Peyer's patch (tissue), 4 donors: ENCODE measurements around the gene SRGAP2B. TPM values are rescaled to one million over a fixed set of nuclear protein-coding genes. Genes with fewer than 3 reads are reported as not detected.
"Not testable (repeated sequence)": the region's sequence is repeated elsewhere in the genome, so short reads cannot be mapped to it uniquely, and the experiment has no call there.

Source experiments
- DNase-seq, 3 donors: peaks; one replicate each; pipeline ENCODE4 v3.0.0-alpha.2; 2017 to 2019
- H3K27ac ChIP-seq, 4 donors: fragments of 200-600 bp; sonication (generic); one replicate each; pipeline ENCODE4 v1.5.1; 2016 to 2019
- H3K27me3 ChIP-seq, 2 donors: fragments of 200-600 bp; sonication (generic); one replicate each; pipeline ENCODE4 v1.5.1; 2019
- H3K36me3 ChIP-seq, 3 donors: fragments of 200-600 bp; sonication (generic); one replicate each; pipeline ENCODE4 v1.5.1; 2016 to 2019
- H3K4me1 ChIP-seq, 4 donors: fragments of 200-600 bp; sonication (generic); one replicate each; pipeline ENCODE4 v1.5.1; 2016 to 2019
- H3K4me3 ChIP-seq, 4 donors: fragments of 200-600 bp; sonication (generic); 1 replicate in 3 of 4; 2 replicates in 1 of 4; pipeline ENCODE4 v1.5.1; 2016 to 2019; ENCODE audit warnings: mild to moderate bottlenecking in 1 of 4
- H3K9me3 ChIP-seq, 4 donors: fragments of 200-600 bp; sonication (generic); one replicate each; pipeline ENCODE4 v1.5.1; 2016 to 2019; ENCODE audit warnings: mild to moderate bottlenecking in 1 of 4
- total RNA-seq, 4 donors: library from RNA; depleted of rRNA; stranded (reverse); fragments of >200 nt; gene quantifications; one replicate each; pipeline ENCODE4 v1.1.0, GENCODE V29; 2016

SRGAP2B gene
- total RNA-seq, 4 donors from 2014 or later = 2.5 to 31.4 (median 5.8) TPM

GRCh38 chr1:145066486-145066885 lies 28.6 kb downstream of the SRGAP2B start:
- not testable (repeated sequence) for H3K4me3 ChIP-seq, H3K27ac ChIP-seq, DNase-seq, H3K9me3 ChIP-seq, H3K27me3 ChIP-seq, H3K36me3 ChIP-seq, H3K4me1 ChIP-seq

GRCh38 chr1:145065194-145065826 lies 29.8 kb downstream of the SRGAP2B start:
- H3K4me1 ChIP-seq, H3K27me3 ChIP-seq, H3K27ac ChIP-seq, DNase-seq, H3K9me3 ChIP-seq, H3K36me3 ChIP-seq, H3K4me3 ChIP-seq: not testable (repeated sequence)

DNA sequence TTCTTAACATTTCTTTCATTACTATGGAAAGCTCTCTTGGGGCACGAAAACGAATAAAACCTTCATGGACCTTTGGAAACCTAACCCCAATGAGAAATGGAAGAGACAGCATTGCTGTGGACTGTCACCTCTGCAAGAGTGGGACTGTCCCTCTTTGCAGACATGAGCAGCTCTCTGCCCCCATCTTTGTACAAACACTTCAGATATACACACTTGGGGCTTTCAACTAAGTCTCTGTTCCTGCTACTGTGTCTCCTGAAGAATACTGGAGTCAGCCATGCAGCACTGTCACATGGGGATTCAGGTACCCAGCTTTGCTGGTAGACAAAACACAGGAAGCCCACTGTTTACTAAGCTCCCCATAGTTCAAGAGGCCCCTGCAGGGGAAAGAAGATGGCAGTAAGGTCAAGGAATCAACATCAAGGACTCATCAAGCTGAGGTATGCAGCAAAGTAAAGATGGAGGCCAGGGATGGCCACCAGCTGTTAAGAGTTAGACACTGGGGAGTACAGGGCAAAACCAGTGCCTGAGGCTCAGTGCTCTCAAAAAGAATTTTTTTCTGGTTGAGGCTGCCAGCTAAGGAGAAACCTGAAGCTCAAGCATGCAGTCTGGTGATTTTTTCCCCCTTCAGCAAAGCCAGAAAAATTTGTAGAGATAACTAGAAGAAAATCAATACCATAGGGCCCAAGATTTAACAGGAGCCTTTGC lies 31.0 kb downstream of the SRGAP2B start:
- DNase-seq, H3K27ac ChIP-seq, H3K36me3 ChIP-seq, H3K9me3 ChIP-seq, H3K4me3 ChIP-seq, H3K27me3 ChIP-seq, H3K4me1 ChIP-seq: not testable (repeated sequence)

DNA sequence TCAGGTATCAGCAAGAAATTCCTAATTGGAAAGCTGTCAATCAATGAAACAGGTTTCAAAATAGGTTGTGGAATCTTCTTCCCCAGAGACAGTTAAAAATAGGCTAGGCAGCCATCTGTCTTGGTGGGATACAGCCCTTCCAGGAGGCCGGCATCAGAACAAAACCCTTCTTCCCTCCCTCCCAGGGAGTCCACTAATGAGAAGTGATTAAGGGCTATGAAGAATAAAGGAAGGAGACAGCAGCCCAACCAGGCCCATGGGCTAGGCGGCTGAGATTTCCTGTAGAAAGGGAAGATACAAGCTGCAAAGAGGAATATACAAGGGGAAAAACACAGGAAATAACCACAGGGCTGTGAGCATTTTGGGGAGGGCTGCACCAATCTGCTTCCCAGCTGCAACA lies 31.8 kb downstream of the SRGAP2B start:
- H3K4me1 ChIP-seq, H3K9me3 ChIP-seq: not testable (repeated sequence)

DNA sequence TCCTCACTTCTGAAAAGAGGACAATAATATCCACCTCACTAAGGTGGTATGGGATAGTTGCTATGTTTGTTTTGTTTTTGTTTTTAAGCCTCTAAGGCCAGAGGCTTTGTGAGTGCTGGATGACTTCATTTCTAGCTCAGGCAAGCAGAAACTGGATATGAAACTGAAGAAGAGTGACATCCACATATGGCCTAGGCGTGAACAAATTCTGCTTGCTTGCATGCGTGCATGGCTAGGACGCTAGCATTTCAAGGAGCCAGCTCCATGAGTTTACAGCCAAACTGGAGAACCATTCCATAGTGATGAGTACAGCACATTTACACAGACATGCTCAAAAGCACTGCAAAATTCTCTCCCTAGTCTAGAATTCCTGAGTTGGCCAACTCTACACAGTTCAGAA lies 36.9 kb downstream of the SRGAP2B start:
- not testable (repeated sequence) for H3K9me3 ChIP-seq, DNase-seq, H3K27me3 ChIP-seq, H3K4me1 ChIP-seq, H3K4me3 ChIP-seq, H3K27ac ChIP-seq, H3K36me3 ChIP-seq

More for the DNA sequence above, 31.8 kb downstream of the SRGAP2B start:
- H3K27me3 ChIP-seq, H3K36me3 ChIP-seq, DNase-seq, H3K4me3 ChIP-seq, H3K27ac ChIP-seq: not testable (repeated sequence)

DNA sequence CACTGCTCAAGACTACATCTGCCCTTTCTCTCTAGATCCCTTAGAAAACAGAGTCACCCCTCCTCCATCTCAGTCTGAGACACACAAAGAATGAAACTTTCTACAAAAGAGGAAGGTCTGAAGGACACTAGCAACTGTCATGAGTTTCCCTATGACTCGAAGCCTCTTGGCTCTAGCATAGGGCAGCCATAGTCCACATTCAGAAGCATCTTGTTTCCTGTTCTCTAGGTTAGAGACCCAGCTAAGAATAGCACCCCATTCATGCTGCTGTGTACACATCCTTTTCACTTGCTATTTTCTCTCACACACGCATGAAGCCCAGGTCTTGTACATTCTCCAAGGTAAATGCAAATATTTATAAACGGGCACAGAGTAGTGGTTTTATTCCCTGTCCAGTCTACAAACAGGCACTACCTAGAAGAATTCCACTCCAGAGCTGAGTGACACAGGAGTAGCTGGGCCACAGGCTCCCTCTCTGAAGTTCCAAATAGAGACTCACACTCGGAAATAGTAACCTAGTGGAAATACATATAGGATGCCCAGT lies 39.8 kb downstream of the SRGAP2B start:
- H3K4me1 ChIP-seq, H3K27me3 ChIP-seq, H3K27ac ChIP-seq, H3K9me3 ChIP-seq, H3K36me3 ChIP-seq, H3K4me3 ChIP-seq, DNase-seq: not testable (repeated sequence)

DNA sequence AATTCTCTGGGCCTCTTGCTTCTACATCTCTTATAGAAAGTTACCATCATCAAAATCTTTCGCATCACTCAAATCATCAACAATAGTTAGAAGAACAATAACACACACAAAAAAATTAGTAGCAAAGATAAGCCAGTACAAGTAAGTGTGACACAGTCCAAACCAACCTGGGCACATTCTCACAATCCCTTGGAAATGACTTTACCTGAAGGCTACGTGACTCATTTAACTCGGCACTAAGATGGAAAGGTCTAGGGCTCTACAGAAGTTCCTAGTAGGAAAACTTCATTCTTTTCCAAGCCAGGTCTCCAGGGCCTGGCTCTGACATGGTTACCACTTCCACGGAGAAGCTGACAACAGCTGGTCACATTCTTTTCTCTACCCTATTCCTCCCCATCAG lies 41.7 kb downstream of the SRGAP2B start:
- H3K4me3 ChIP-seq, H3K27ac ChIP-seq, DNase-seq, H3K9me3 ChIP-seq, H3K27me3 ChIP-seq, H3K4me1 ChIP-seq, H3K36me3 ChIP-seq: not testable (repeated sequence)

GRCh38 chr1:145052019-145052776 lies 42.9 kb downstream of the SRGAP2B start:
- DNase-seq, H3K27me3 ChIP-seq, H3K27ac ChIP-seq: not testable (repeated sequence)

GRCh38 chr1:145048181-145048856 lies 46.8 kb downstream of the SRGAP2B start:
- DNase-seq, H3K4me3 ChIP-seq, H3K27ac ChIP-seq, H3K27me3 ChIP-seq, H3K36me3 ChIP-seq, H3K9me3 ChIP-seq, H3K4me1 ChIP-seq: not testable (repeated sequence)

More at GRCh38 chr1:145052019-145052776, 42.9 kb downstream of the SRGAP2B start:
- not testable (repeated sequence) for H3K36me3 ChIP-seq, H3K4me1 ChIP-seq, H3K4me3 ChIP-seq, H3K9me3 ChIP-seq

DNA sequence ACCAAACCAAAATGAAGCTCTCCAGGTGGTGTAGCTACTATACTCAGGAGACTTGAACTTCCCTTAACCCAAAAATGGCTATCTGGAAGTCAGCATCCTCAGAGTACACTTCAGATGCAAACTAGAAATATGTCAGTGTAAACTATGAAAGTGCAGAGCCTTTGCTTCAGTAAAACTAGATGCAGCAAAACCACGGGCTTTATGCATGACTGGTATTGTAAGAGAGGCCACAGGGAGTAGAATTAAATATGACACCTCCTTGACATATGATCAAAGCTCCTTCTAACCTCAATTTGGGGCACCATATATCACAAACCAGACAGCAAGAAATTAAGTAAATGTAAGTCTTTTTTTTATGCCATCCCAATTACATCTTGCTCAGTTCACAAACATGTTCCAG lies 47.6 kb downstream of the SRGAP2B start:
- H3K36me3 ChIP-seq, DNase-seq, H3K4me3 ChIP-seq, H3K4me1 ChIP-seq, H3K27me3 ChIP-seq, H3K9me3 ChIP-seq, H3K27ac ChIP-seq: not testable (repeated sequence)

DNA sequence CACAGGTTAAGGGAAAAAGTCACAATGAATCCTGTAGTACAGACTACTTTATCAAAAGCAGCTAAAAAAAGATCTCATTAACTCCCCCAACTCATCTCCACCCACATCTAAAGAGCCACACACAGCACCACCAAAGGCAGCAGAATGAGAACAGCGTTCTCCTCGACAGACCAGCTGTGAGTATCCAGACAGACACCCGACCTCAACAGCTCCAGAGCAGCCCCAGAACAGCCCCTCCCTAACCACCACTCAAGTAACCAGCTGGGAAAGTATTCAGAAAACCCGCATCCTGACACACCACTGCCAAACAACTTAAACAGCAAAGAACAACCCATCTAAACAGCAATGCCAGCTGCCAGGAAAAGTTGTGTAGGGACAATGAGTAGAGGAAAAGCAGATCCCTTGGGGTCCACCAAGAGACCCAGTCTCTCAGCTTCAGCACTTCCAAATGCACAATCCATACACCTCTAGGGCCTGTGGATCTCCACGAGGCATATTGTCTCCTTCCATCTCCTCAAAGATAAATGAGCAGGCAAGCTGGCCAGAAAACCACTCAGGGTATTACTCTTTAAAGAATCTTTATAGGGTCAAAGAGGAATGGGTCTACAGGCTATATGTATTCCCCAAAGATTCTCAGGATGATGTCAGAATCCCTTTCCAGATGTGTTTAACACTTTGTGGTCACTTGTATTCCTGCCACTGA lies 49.4 kb downstream of the SRGAP2B start:
- not testable (repeated sequence) for H3K36me3 ChIP-seq, H3K9me3 ChIP-seq, H3K4me3 ChIP-seq, DNase-seq, H3K27me3 ChIP-seq, H3K27ac ChIP-seq, H3K4me1 ChIP-seq

DNA sequence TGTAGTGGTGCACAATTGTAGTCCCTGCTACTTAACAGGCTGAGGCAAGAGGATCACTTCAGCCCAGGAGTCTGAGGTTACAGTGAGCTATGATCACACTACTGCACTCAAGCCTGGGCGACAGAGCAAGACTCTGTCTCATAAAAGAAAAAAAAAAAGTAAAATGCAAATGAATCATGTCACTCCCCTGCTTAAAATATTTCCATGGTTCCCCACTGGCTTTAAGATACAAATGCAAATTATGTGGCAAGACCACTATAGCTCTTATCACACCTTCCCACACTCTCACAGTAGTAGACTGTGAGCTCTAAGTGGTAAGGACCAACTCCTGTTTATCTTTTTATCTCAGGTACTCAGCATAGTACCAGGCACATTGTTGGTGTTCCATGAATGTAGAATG lies 53.6 kb downstream of the SRGAP2B start:
- H3K4me3 ChIP-seq, H3K36me3 ChIP-seq, H3K4me1 ChIP-seq, H3K9me3 ChIP-seq, H3K27me3 ChIP-seq, H3K27ac ChIP-seq: not testable (repeated sequence)
- peak in 1 of 3 donors; percentile 13 for DNase-seq

DNA sequence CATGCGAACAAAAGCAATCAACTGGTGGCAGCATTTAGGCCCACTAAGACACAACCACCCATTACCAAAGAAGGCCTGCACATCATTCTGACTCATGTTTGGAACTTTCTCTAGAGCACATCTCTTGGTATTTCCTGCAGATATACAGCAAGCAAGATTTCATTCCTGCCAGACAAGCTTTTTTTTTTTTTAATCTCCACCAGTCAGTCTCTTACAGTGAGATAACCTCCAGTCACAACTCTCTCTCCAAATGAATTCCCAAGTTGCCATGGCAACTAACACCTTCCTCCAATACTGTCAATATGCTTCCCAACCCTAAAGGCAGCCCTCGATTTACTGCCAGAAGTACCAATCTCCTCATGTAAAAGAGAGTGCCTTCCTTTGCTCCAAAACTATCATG lies 59.1 kb downstream of the SRGAP2B start:
- H3K4me1 ChIP-seq, H3K36me3 ChIP-seq, DNase-seq, H3K4me3 ChIP-seq, H3K27ac ChIP-seq, H3K9me3 ChIP-seq, H3K27me3 ChIP-seq: not testable (repeated sequence)

GRCh38 chr1:145033523-145033922 lies 61.6 kb downstream of the SRGAP2B start:
- H3K27me3 ChIP-seq, DNase-seq, H3K9me3 ChIP-seq, H3K27ac ChIP-seq, H3K4me1 ChIP-seq, H3K36me3 ChIP-seq, H3K4me3 ChIP-seq: not testable (repeated sequence)
